ENCODE data around the gene PSD.

Gene PSD

DNA sequence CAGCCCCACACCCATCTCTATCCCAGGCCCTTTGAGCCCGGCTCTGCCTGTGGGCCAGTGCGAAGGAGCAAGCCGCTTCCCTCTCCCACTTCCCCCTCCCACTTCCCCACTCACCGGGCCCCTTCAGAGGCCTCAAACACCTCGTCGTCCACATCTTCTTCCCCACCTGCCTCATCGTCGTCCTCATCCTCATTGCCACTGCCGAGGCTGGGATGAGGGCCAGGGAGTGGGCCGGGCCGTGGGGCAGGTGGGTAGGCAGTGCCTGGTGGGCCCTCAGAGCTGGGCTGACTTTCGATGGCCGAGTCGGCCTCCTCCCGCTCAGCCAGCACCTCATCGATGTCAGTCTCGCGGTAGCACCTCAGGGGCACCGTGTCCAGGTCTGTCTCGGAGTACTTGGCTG is 3.8 kb downstream of the PSD start:
- H3K4me1 ChIP-seq (ENCODE audit: control insufficient read depth in 2 of 2, insufficient read depth in 1 of 2, low read depth in 1 of 2, low read length in 2 of 2): peaks cover 47 to 64% of the 10 kb centered on the region in 2 donors

DNA sequence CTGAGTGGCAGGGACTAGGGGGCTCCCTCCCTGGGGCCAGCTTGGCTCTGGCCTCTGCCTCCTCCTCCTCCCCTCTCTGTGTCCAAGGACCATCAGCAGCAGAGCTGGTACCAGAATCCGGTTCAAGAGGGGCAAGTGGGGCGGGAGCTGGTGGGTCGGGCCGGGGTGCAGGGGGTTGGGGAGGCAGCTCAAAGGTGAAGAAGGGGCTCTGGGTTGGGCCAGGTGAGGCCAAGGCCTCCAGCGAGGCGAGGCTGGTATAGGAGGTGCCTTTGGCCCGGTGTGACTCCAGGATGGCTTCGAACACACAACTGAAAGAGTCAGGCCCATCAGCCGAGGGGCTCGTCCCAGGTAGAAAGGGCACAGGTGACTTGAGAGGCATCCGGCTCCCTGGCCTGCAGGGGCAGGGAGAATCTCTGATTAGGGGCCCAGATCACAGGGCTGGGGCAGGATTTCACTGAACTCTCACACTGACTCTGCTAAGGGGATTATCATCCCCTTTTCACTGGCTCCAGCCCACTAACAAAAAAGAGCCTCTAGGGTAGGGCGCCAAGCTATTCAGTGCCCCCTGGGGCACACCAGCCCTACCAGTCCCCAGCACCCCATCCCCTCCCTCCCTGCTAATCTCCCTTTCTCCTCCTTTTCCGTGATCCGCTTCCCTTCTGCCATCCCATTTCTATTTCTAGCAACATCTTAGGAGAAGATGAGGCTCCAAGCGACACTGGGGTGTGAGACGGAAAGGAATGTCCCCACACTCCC is 4.6 kb downstream of the PSD start:
- Histone ChIP-seq H4K8ac (ENCODE audit: low read depth, low read length) (no peak overlapping the region), H2BK120ac (ENCODE audit: low read depth, low read length) (no peak overlapping the region), H3K4me1 (ENCODE audit: control insufficient read depth in 2 of 2, insufficient read depth in 1 of 2, low read depth in 1 of 2, low read length in 2 of 2) (peaks cover 49 to 69% of the 10 kb centered on the region in 2 donors), H3K18ac (ENCODE audit: low read length) (peak overlapping the region; percentile 36), H3K23ac (ENCODE audit: low read depth, low read length, poor library complexity) (no peak overlapping the region), H2BK12ac (ENCODE audit: low read length) (peak overlapping the region; percentile 100), H3K9me3 (replicated peaks in 1 of 2; ENCODE audit: control insufficient read depth in 2 of 2, insufficient read depth in 1 of 2, low read depth in 1 of 2, low read length in 2 of 2) (peaks cover 0 to 4% of the 10 kb centered on the region in 2 donors), H3K27me3 (ENCODE audit: control insufficient read depth in 3 of 3, insufficient read depth in 3 of 3, low read depth in 1 of 3, low read length in 3 of 3) (peaks cover 0 to 28% (median 11%) of the 10 kb centered on the region in 3 experiments), H3K14ac (ENCODE audit: low read length) (no peak overlapping the region), H3K79me1 (ENCODE audit: low read depth, low read length) (no peaks in the 10 kb centered on the region), H2BK5ac (ENCODE audit: low read length) (peak overlapping the region; percentile 19), H2BK15ac (ENCODE audit: low read length) (no peak overlapping the region), H2AFZ (ENCODE audit: low read length) (no peak overlapping the region), H2AK5ac (ENCODE audit: low read depth, low read length) (no peak overlapping the region), H4K91ac (ENCODE audit: low read depth, low read length, poor library complexity) (no peak overlapping the region), H3K27ac (replicated peaks; ENCODE audit: low read length) (peak overlapping the region; percentile 50), H3K4me2 (ENCODE audit: insufficient read depth, low read length, poor library complexity, severe bottlenecking) (no peak overlapping the region), H3K4ac (ENCODE audit: low read length) (no peak overlapping the region), H3K4me3 (ENCODE audit: low read length in 2 of 2) (no peak overlapping the region), H3K36me3 (replicated peaks in 1 of 2; ENCODE audit: control insufficient read depth in 2 of 2, insufficient read depth in 2 of 2, low read length in 2 of 2) (peaks cover 0 to 17% of the 10 kb centered on the region in 2 donors), H3K9ac (ENCODE audit: low read depth, low read length, poor library complexity) (no peak overlapping the region)
- DNase-seq (ENCODE audit: low spot score): no peak
- no CpG with 5 or more reads among the region's 16 CpGs for WGBS, 2 donors (ENCODE audit: extremely low coverage in 2 of 2, insufficient read length in 2 of 2, insufficient replicate concordance in 1 of 2)

More for the DNA sequence above, 3.8 kb downstream of the PSD start:
- no peak overlapping the region for H4K8ac ChIP-seq (ENCODE audit: low read depth, low read length)
- peak overlapping the region; percentile 8 for H3K14ac ChIP-seq (ENCODE audit: low read length)
- H2BK120ac ChIP-seq (ENCODE audit: low read depth, low read length): no peak overlapping the region
- H3K9ac ChIP-seq (ENCODE audit: low read depth, low read length, poor library complexity): peak overlapping the region; percentile 24
- H3K27me3 ChIP-seq (ENCODE audit: control insufficient read depth in 3 of 3, insufficient read depth in 3 of 3, low read depth in 1 of 3, low read length in 3 of 3): peaks cover 0 to 22% (median 6%) of the 10 kb centered on the region in 3 experiments
- no CpG with 5 or more reads among the region's 20 CpGs for WGBS, 2 donors (ENCODE audit: extremely low coverage in 2 of 2, insufficient read length in 2 of 2, insufficient replicate concordance in 1 of 2)
- H3K9me3 ChIP-seq (replicated peaks in 1 of 2; ENCODE audit: control insufficient read depth in 2 of 2, insufficient read depth in 1 of 2, low read depth in 1 of 2, low read length in 2 of 2): peaks cover 0 to 4% of the 10 kb centered on the region in 2 donors
- no peak overlapping the region for H3K4me3 ChIP-seq (ENCODE audit: low read length in 2 of 2)
- H2BK5ac ChIP-seq (ENCODE audit: low read length): peak overlapping the region; percentile 19
- H3K18ac ChIP-seq (ENCODE audit: low read length): peak overlapping the region; percentile 77
- peak overlapping the region; percentile 100 for H2BK12ac ChIP-seq (ENCODE audit: low read length)
- H3K79me1 ChIP-seq (ENCODE audit: low read depth, low read length): no peaks in the 10 kb centered on the region
- H3K4me2 ChIP-seq (ENCODE audit: insufficient read depth, low read length, poor library complexity, severe bottlenecking): no peak overlapping the region
- peak overlapping the region; percentile 77 for H3K23ac ChIP-seq (ENCODE audit: low read depth, low read length, poor library complexity)
- peaks cover 0 to 17% of the 10 kb centered on the region in 2 donors for H3K36me3 ChIP-seq (replicated peaks in 1 of 2; ENCODE audit: control insufficient read depth in 2 of 2, insufficient read depth in 2 of 2, low read length in 2 of 2)
- H3K27ac ChIP-seq (replicated peaks; ENCODE audit: low read length): no peak overlapping the region
- peak overlapping the region; percentile 81 for H2BK15ac ChIP-seq (ENCODE audit: low read length)
- no peak for DNase-seq (ENCODE audit: low spot score)
- H3K4ac ChIP-seq (ENCODE audit: low read length): peak overlapping the region; percentile 72
- H2AK5ac ChIP-seq (ENCODE audit: low read depth, low read length): peak overlapping the region; percentile 82
- H4K91ac ChIP-seq (ENCODE audit: low read depth, low read length, poor library complexity): no peak overlapping the region
- no peak overlapping the region for H2AFZ ChIP-seq (ENCODE audit: low read length)

DNA sequence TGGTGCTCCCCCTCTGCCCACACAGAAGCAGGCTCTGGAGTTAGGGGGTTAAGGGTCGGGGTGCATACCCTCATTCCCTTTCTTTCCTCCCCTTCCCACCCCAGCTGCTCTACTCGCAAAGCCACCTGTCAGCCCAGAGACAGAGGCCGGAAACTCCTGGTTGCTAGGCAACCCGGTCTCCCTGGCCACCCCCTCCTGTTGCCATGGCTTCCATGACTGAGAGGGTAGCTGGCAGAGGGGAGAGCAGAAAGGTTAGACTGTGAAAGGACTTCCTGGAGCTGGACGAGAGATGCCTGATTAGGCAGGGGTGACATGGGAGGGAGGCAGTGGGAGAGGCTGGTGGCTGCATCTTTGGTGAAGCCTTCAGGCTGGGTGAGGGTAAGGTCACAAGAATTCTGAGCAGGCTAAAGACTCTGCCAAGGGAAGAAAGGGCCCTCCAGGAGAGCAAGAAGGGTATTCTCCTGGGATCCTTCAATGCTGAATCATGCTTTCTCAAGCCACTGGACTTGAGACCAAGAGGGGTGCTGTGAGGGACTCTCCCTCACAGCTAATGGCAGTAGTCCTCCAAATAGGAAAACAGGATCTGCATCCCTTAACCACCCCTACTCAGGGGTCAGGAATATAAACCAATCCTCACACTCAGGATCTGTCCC is 5.4 kb downstream of the PSD start:
- Histone ChIP-seq H3K9me3 (replicated peaks in 1 of 2; ENCODE audit: control insufficient read depth in 2 of 2, insufficient read depth in 1 of 2, low read depth in 1 of 2, low read length in 2 of 2) (peaks cover 0 to 6% of the 10 kb centered on the region in 2 donors), H3K79me1 (ENCODE audit: low read depth, low read length) (no peaks in the 10 kb centered on the region), H4K91ac (ENCODE audit: low read depth, low read length, poor library complexity) (no peak overlapping the region), H3K27ac (replicated peaks; ENCODE audit: low read length) (no peak overlapping the region), H2AK5ac (ENCODE audit: low read depth, low read length) (peak overlapping the region; percentile 76), H2BK5ac (ENCODE audit: low read length) (no peak overlapping the region), H3K4me3 (ENCODE audit: low read length in 2 of 2) (no peak overlapping the region), H2BK12ac (ENCODE audit: low read length) (no peak overlapping the region), H4K8ac (ENCODE audit: low read depth, low read length) (no peak overlapping the region), H3K4ac (ENCODE audit: low read length) (no peak overlapping the region), H3K4me2 (ENCODE audit: insufficient read depth, low read length, poor library complexity, severe bottlenecking) (peak overlapping the region; percentile 2), H3K27me3 (ENCODE audit: control insufficient read depth in 3 of 3, insufficient read depth in 3 of 3, low read depth in 1 of 3, low read length in 3 of 3) (peaks cover 0 to 36% (median 14%) of the 10 kb centered on the region in 3 experiments), H2BK15ac (ENCODE audit: low read length) (no peak overlapping the region), H3K23ac (ENCODE audit: low read depth, low read length, poor library complexity) (no peak overlapping the region), H3K4me1 (ENCODE audit: control insufficient read depth in 2 of 2, insufficient read depth in 1 of 2, low read depth in 1 of 2, low read length in 2 of 2) (peaks cover 46 to 69% of the 10 kb centered on the region in 2 donors), H3K9ac (ENCODE audit: low read depth, low read length, poor library complexity) (no peak overlapping the region), H2BK120ac (ENCODE audit: low read depth, low read length) (no peak overlapping the region), H2AFZ (ENCODE audit: low read length) (no peak overlapping the region), H3K14ac (ENCODE audit: low read length) (no peak overlapping the region), H3K36me3 (replicated peaks in 1 of 2; ENCODE audit: control insufficient read depth in 2 of 2, insufficient read depth in 2 of 2, low read length in 2 of 2) (peaks cover 0 to 17% of the 10 kb centered on the region in 2 donors), H3K18ac (ENCODE audit: low read length) (no peak overlapping the region)
- DNase-seq (ENCODE audit: low spot score): no peak
- no CpG with 5 or more reads among the region's 5 CpGs for WGBS, 2 donors (ENCODE audit: extremely low coverage in 2 of 2, insufficient read length in 2 of 2, insufficient replicate concordance in 1 of 2)

DNA sequence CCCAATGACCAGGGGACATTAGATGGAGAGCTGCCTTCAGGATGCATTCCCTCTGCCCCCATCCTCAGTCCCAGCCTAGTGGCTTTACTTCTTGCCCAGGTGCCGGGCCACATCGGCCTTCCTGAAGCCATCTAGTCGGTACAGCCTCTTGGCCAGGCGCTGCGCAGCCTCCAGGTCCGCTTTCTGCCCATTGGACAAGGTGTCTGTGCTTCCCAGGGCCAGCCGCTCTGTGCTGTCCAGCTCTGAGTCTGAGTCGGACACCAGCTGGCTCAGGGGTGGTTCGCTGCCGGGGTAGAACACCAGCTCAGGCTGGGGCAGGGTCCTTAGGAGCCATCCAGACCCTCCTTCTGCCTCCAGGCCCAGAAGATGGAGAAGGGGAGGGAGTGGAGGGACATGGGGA is 6.3 kb downstream of the PSD start:
- H2BK15ac ChIP-seq (ENCODE audit: low read length): peak overlapping the region; percentile 96
- peaks cover 0 to 42% (median 22%) of the 10 kb centered on the region in 3 experiments for H3K27me3 ChIP-seq (ENCODE audit: control insufficient read depth in 3 of 3, insufficient read depth in 3 of 3, low read depth in 1 of 3, low read length in 3 of 3)
- H2AFZ ChIP-seq (ENCODE audit: low read length): no peak overlapping the region
- H3K27ac ChIP-seq (replicated peaks; ENCODE audit: low read length): no peak overlapping the region
- H3K9ac ChIP-seq (ENCODE audit: low read depth, low read length, poor library complexity): no peak overlapping the region
- H4K8ac ChIP-seq (ENCODE audit: low read depth, low read length): no peak overlapping the region
- H3K4me1 ChIP-seq (ENCODE audit: control insufficient read depth in 2 of 2, insufficient read depth in 1 of 2, low read depth in 1 of 2, low read length in 2 of 2): peaks cover 45 to 66% of the 10 kb centered on the region in 2 donors
- H2BK120ac ChIP-seq (ENCODE audit: low read depth, low read length): peak overlapping the region; percentile 97
- peak overlapping the region in 1 of 2 donors; percentile 7 for H3K4me3 ChIP-seq (ENCODE audit: low read length in 2 of 2)
- H2BK5ac ChIP-seq (ENCODE audit: low read length): peak overlapping the region; percentile 1
- no peaks in the 10 kb centered on the region for H3K79me1 ChIP-seq (ENCODE audit: low read depth, low read length)
- peak overlapping the region; percentile 57 for H3K18ac ChIP-seq (ENCODE audit: low read length)
- no peak overlapping the region for H4K91ac ChIP-seq (ENCODE audit: low read depth, low read length, poor library complexity)
- H3K23ac ChIP-seq (ENCODE audit: low read depth, low read length, poor library complexity): peak overlapping the region; percentile 20
- H3K36me3 ChIP-seq (replicated peaks in 1 of 2; ENCODE audit: control insufficient read depth in 2 of 2, insufficient read depth in 2 of 2, low read length in 2 of 2): peaks cover 0 to 17% of the 10 kb centered on the region in 2 donors
- WGBS, 2 donors (ENCODE audit: extremely low coverage in 2 of 2, insufficient read length in 2 of 2, insufficient replicate concordance in 1 of 2): no CpG with 5 or more reads among the region's 10 CpGs
- peak overlapping the region; percentile 76 for H2AK5ac ChIP-seq (ENCODE audit: low read depth, low read length)
- no peak overlapping the region for H3K4me2 ChIP-seq (ENCODE audit: insufficient read depth, low read length, poor library complexity, severe bottlenecking)
- H3K14ac ChIP-seq (ENCODE audit: low read length): no peak overlapping the region
- H3K4ac ChIP-seq (ENCODE audit: low read length): no peak overlapping the region
- peaks cover 0 to 9% of the 10 kb centered on the region in 2 donors for H3K9me3 ChIP-seq (replicated peaks in 1 of 2; ENCODE audit: control insufficient read depth in 2 of 2, insufficient read depth in 1 of 2, low read depth in 1 of 2, low read length in 2 of 2)
- DNase-seq (ENCODE audit: low spot score): no peak
- H2BK12ac ChIP-seq (ENCODE audit: low read length): peak overlapping the region; percentile 0
